GM18861 (cell line): ENCODE measurements around the gene ATL3.
"Not testable (repeated sequence)": the region's sequence is repeated elsewhere in the genome, so short reads cannot be mapped to it uniquely, and the experiment has no call there.

Source experiments
- ATAC-seq: cut with Tn5 transposase; IDR thresholded peaks from one replicate; pipeline ENCODE4 v1.9.1; 2021; ENCODE audit not compliant: unreplicated experiment

Gene ATL3

GRCh38 chr11:63621071-63621470 lies 50.1 kb downstream of the ATL3 start:
- ATAC-seq = no peak

- ATAC-seq = no peak
Observed at GRCh38 chr11:63619967-63620366, 51.2 kb downstream of the ATL3 start.

- ATAC-seq = not testable (repeated sequence)
Observed at GRCh38 chr11:63617686-63618085, 53.5 kb downstream of the ATL3 start.

- ATAC-seq = no peak
Observed at GRCh38 chr11:63616953-63617352, 54.2 kb downstream of the ATL3 start.

GRCh38 chr11:63614136-63614671 lies 57.0 kb downstream of the ATL3 start, which contains the start of gene PLAAT3:
PLAAT3 (minus strand) TSS chr11:63614433; CDS start chr11:63614014, 419 bp downstream.
- no peak for ATAC-seq

- ATAC-seq = no peak
Observed at GRCh38 chr11:63613517-63614135, 57.5 kb downstream of the ATL3 start.

GRCh38 chr11:63612181-63612580 lies 59.0 kb downstream of the ATL3 start:
- no peak for ATAC-seq

- no peak for ATAC-seq
Observed at GRCh38 chr11:63611395-63611747, 59.8 kb downstream of the ATL3 start.

- no peak for ATAC-seq
Observed at GRCh38 chr11:63610604-63611394, 60.4 kb downstream of the ATL3 start.

GRCh38 chr11:63609971-63610580 lies 61.1 kb downstream of the ATL3 start:
- no peak for ATAC-seq

GRCh38 chr11:63609536-63609935 lies 61.6 kb downstream of the ATL3 start:
- no peak for ATAC-seq

GRCh38 chr11:63608353-63609345 lies 62.5 kb downstream of the ATL3 start:
- no peak for ATAC-seq

GRCh38 chr11:63603180-63603518 lies 68.0 kb downstream of the ATL3 start:
- ATAC-seq = no peak

- ATAC-seq = not testable (repeated sequence)
Observed at GRCh38 chr11:63602290-63603179, 68.6 kb downstream of the ATL3 start.

GRCh38 chr11:63599211-63600122 lies 71.7 kb downstream of the ATL3 start:
- no peak for ATAC-seq

GRCh38 chr11:63598556-63598955 lies 72.6 kb downstream of the ATL3 start:
- no peak for ATAC-seq

- ATAC-seq = no peak
Observed at GRCh38 chr11:63595296-63595695, 75.9 kb downstream of the ATL3 start.

- ATAC-seq = no peak
Observed at GRCh38 chr11:63592975-63593395, 78.2 kb downstream of the ATL3 start.
